HG02870 (cell line): ENCODE measurements around the gene CFAP99.

Source experiments
- ATAC-seq: cut with Tn5 transposase; IDR thresholded peaks from one replicate; pipeline ENCODE4 v1.9.1; 2021; ENCODE audit warnings: mild to moderate bottlenecking, moderate library complexity; ENCODE audit not compliant: unreplicated experiment

The CFAP99 gene

DNA sequence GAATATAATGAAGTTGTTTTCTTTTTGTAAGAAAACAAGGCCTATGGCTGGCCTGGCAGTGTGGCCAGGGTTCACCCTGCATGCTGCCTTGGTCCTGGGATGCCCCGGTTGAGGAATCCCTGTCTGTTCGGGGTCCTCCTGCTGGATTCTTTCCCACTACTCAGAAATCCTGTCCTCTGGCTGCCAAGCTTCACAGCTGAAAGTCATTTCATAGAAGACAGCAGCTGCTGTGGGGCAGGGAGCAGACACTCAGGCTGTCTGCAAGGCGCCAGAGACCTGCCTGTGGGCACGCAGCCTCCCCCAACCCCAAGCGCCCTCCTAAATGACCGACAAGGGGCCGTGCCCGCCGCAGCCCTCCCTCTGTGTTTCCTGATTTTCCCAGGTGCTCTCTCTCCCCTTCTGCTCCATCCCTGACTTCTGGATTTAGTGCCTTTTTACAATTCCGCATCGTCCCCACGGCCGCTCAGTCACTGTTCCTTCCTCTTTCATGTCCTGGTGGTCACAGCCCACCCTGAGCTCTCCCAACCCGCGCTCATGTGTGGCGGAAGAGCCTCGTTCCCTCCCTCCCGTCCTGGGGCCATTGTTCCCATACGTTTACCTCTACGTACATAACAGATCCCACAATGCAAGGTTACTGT lies 27.9 kb upstream of the CFAP99 start:
- ATAC-seq, result no peak

- no peak for ATAC-seq
These were observed 25.1 kb upstream of the CFAP99 start for GRCh38 chr4:2393353-2394270.

- ATAC-seq, result no peak
These were observed 24.2 kb upstream of the CFAP99 start for GRCh38 chr4:2394528-2394927.

DNA sequence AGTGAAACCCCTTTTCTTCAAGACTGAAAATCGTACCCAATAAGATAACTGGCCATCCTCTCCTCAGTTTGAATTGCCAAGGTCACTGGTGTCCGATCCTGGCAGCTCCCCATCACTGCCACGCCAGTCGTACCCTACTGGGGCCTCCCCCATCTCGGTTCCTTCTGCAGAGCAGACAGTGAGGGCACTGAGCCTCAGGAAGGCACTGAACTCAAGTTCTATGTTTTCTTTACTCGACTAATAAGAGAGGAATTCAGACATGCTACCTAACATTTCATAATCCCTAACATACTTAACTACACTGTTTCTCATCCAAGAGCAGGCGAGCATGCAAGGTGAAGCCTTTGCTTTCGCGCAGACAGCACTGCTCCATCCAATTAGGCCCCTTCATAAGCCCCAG lies 23.7 kb upstream of the CFAP99 start:
- ATAC-seq, result no peak

- no peak for ATAC-seq
These were observed 23.2 kb upstream of the CFAP99 start for GRCh38 chr4:2395584-2395983.

- no peak for ATAC-seq
These were observed 21.9 kb upstream of the CFAP99 start for GRCh38 chr4:2396781-2397368.

- ATAC-seq, result no peak
These were observed 21.0 kb upstream of the CFAP99 start for GRCh38 chr4:2397596-2398379.

- ATAC-seq, result no peak
These were observed 19.5 kb upstream of the CFAP99 start for GRCh38 chr4:2399216-2399615.

DNA sequence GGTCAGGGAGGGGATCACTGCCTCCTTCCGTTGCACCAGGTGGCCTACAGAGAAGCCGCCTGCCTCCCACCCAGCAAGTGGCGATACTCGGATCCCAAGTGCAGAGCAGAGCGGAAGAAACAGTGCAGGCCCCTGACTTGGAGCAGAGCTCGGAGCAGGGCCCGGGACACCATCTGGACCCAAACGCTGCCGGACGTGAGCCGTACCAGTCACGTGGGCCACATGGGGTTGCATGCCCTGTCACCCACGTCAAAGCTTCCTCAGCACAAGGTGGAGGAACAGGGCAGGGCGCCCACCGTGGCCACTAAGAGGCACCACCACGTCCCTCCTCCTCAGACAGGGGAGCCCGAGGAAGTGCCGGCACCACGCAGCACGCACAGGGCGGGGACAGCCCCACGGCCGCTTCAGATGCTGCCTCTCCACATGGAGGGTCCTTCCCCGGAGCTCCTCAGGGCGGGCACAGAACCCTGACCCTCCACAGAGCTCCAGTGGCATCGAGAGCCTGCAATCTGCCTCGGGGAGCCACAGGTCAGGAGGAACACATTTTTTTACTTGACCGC lies 19.0 kb upstream of the CFAP99 start:
- ATAC-seq, result no peak

DNA sequence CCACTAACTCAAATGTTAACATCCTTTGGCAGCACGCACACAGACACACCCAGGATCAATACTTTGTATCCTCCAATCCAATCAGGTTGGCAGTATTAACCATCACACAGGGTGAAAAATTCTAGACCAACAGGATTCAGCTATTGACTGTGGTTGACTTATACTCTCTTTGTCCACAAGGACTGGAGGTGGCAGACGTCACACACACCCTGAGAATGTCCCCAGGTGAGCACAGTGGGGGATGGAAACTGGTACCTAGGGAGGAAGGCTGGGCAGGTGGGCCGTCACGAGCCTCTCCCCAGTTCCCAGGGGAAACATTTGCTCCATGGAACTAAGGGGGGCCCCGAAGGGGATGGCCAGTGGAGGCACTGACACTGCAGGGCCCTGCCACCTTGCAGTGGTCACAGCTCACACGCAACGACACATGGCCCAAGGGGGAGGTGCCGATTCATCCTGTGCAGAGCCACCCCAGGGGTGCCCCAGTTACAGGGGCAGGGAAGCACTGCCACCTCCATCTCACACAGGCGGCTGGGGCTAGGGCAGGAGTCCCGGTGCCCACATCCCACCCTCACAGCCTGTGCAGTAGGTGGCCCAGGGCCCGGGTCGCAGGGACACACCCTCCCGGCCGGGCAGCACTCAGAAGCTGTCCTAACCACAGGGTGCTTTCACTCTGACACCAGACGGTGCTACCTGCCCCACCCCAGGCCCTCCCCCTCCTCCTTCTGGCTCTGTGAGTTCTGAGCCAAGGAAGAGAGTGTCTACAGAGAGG lies 17.7 kb upstream of the CFAP99 start:
- ATAC-seq, result no peak

DNA sequence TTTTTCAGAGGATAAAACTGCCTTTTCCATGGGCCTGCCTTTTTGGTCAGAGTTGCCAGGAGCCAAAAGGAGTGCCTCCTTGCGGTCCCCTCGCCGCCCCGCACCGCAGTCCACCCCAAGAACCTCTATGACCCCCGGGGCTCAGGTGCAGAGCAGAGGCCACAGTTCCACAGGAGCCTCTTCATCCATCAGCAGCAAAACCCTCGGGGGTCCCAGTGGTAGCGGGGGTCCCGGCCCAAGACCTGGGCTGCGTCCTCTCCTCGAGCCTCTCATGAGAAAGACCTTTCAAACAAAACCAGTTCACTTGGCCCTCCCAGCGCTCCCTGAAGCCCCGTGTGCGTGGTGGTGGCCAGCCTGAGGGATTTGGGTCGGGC lies 17.2 kb upstream of the CFAP99 start:
- no peak for ATAC-seq

DNA sequence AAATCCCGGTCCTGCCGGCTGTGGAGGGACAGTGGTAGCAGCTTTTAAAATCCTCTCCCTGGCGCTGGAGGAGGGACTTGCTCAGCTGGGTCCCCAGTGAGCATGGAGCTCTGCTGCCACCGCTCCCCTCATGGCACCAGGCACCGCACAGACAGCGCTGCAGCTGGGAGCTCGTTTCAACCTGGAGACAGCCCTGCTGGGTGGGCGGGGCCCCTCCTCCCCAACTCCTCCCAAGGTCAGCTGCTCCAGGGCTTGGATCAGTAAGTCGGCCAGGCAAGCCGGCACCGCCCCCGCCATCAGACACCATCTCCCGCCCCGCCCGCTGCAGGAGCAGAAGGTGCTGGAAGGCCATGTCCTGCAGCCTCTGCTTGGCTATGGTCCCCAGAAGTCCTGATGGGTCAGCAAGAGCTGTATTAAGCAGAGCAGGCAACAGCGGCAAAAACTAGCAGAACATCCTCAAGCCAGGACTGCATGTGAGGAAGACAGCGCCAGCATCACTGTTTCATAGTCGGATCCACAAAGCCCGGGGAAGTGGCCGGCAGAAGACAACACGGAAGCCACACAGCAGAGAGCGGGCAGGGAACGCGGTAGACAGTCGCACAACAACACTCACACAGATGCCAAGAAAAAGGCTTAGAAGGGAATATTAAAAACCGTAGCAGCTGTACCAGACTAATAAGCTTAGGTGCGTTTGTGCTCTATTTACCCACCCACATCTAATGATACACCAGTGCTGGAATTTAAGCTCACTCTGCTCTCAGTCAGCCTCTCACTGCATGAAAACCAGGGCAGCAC lies 16.5 kb upstream of the CFAP99 start:
- ATAC-seq, result no peak

GRCh38 chr4:2402941-2403340 lies 15.8 kb upstream of the CFAP99 start:
- ATAC-seq, result no peak

GRCh38 chr4:2406406-2406805 lies 12.3 kb upstream of the CFAP99 start:
- no peak for ATAC-seq

DNA sequence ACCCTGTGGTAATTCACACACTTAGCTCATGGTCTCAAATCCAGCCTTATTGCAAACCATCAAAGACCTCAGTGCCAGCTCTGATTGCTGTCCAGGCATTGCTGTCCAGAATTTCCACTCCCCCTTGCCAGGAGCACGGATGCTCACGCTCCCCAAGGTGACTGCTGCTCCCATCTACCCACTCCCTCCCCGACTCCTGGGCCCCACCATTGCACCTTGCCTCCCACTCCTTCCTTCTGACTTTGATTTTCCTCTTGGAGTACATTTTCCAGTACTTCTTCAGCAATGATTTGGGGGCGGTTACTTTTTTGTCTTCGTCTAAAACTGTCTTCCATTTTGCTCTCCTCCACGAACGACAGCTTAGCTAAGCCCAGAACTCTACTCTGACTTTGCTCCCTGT lies 11.8 kb upstream of the CFAP99 start:
- no peak for ATAC-seq

- ATAC-seq, result no peak
These were observed 10.8 kb upstream of the CFAP99 start for GRCh38 chr4:2407991-2408342.

- ATAC-seq, result no peak
These were observed 10.3 kb upstream of the CFAP99 start for GRCh38 chr4:2408401-2408958.

GRCh38 chr4:2408976-2409375 lies 9.8 kb upstream of the CFAP99 start:
- no peak for ATAC-seq

GRCh38 chr4:2409381-2409783 lies 9.4 kb upstream of the CFAP99 start:
- ATAC-seq, result no peak
